BE2C (cell line): ENCODE results near the gene STRADB.
A peak's percentile ranks its signal among the peaks of the same experiment; 100 is the strongest.
"Not testable (repeated sequence)": the region's sequence is repeated elsewhere in the genome, so short reads cannot be mapped to it uniquely, and the experiment has no call there.

Source experiments
- DNase-seq: peaks from one replicate; pipeline ENCODE4 v3.0.0-alpha.2; 2020
- H3K27me3 ChIP-seq: fragments of 250-450 bp; sonication (Bioruptor Pico); 2 replicates; pipeline ENCODE4 v1.5.1; 2020; ENCODE audit warnings: mild to moderate bottlenecking
- H3K36me3 ChIP-seq: fragments of 250-450 bp; sonication (Bioruptor Pico); 2 replicates; pipeline ENCODE4 v1.5.1; 2020; ENCODE audit warnings: mild to moderate bottlenecking
- H3K4me1 ChIP-seq: fragments of 250-450 bp; sonication (Bioruptor Pico); 2 replicates; pipeline ENCODE4 v1.5.1; 2020
- H3K4me3 ChIP-seq: 2 replicates; pipeline ENCODE4 v1.5.1; 2011; ENCODE audit warnings: low read depth, low read length
- H3K9me3 ChIP-seq: fragments of 250-450 bp; sonication (Bioruptor Pico); 2 replicates; pipeline ENCODE4 v1.5.1; 2020
- TF ChIP-seq, protein P1 (sequence below): IDR thresholded peaks from 2 replicates; pipeline ENCODE4 v1.5.1; 2012; ENCODE audit warnings: mild to moderate bottlenecking, low read depth, low read length

Gene STRADB

DNA sequence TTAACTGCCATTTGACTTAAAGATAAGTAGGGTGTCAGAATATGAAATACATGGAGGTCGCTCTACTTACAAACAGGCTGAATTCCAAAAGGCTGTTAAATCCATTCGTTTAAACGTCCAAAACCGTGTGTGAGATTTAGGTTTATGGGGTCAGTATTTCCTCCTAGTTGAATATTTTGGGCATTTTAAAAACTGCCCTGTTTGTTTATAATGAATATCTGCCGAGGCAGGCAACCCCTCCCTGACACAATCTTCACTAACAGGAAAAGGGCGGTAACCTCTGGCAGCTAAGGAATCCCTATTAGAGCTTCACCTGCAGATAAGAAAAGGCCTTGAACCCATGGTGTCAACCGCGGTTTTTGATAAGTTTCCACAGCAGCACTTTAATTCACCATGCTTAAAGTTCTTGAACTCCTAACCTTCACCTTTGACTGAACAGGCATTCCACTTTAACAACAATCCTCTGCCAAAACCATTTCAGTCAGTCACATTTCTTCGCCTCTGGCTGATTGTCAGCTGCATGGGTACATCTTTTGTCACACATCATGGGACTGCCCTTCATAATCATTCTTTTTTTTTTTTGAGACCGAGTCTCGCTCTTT lies 18.0 kb upstream of the STRADB start:
- Histone ChIP-seq H3K4me1 (peaks cover 15% of the 10 kb centered on the region), H3K4me3 (peak overlapping the region; percentile 23)
- no peak for DNase-seq

DNA sequence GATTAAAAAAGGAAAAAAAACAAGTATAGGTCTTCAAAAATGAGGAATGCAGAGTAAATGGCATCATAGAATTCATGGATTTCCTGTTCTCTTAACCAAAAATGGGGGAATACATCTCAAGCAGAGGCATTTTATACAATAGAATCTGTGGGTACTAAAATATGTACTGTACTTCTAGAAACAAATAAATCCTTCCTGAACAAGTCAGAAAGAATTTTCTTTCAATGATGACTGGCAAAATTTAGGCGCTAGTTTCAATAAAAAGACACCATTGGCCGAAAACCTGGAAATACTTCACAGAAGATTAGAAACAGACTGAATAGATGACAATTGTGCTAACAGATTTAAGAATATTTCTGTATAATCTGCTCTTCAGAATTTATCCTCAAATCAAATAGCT lies 15.4 kb upstream of the STRADB start:
- no peak for DNase-seq
- no peaks in the 10 kb centered on the region for H3K9me3 ChIP-seq
- peaks cover 21% of the 10 kb centered on the region for H3K4me1 ChIP-seq
- H3K36me3 ChIP-seq = no peaks in the 10 kb centered on the region
- no peak overlapping the region for H3K4me3 ChIP-seq
- H3K27me3 ChIP-seq = no peaks in the 10 kb centered on the region
- TF ChIP-seq, protein P1, sequence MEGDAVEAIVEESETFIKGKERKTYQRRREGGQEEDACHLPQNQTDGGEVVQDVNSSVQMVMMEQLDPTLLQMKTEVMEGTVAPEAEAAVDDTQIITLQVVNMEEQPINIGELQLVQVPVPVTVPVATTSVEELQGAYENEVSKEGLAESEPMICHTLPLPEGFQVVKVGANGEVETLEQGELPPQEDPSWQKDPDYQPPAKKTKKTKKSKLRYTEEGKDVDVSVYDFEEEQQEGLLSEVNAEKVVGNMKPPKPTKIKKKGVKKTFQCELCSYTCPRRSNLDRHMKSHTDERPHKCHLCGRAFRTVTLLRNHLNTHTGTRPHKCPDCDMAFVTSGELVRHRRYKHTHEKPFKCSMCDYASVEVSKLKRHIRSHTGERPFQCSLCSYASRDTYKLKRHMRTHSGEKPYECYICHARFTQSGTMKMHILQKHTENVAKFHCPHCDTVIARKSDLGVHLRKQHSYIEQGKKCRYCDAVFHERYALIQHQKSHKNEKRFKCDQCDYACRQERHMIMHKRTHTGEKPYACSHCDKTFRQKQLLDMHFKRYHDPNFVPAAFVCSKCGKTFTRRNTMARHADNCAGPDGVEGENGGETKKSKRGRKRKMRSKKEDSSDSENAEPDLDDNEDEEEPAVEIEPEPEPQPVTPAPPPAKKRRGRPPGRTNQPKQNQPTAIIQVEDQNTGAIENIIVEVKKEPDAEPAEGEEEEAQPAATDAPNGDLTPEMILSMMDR = no peak

More for the DNA sequence above, 18.0 kb upstream of the STRADB start:
- H3K27me3 ChIP-seq = no peaks in the 10 kb centered on the region
- 0 out of 2 replicates have a peak, but pooled peaks cover 3% of the 10 kb centered on the region for H3K36me3 ChIP-seq
- TF ChIP-seq, protein P1 = no peak
- peaks cover 4% of the 10 kb centered on the region; the same call in 1 of the 2 replicates for H3K9me3 ChIP-seq

DNA sequence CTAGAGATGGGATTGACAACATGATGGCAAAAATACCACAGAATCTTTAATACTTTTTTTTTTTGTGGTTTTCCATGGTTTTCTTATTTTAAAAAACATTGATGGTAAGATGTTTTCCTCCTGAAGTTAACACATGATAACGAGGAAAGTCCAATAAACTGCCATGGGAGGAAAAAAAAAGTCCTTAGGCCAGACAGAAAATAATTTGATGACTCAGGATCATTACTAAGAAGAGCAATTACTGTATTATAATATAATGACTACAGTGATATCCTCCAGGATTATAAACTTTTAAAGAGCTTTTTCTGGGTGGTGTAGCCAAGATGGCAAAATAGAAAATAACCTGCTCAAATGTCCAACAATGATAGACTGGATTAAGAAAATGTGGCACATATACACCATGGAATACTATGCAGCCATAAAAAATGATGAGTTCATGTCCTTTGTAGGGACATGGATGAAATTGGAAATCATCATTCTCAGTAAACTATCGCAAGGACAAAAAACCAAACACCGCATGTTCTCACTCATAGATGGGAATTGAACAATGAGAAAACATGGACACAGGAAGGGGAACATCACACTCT lies 12.1 kb upstream of the STRADB start:
- H3K27me3 ChIP-seq, DNase-seq, H3K4me3 ChIP-seq, H3K9me3 ChIP-seq, H3K36me3 ChIP-seq: not testable (repeated sequence)
- peaks cover 12% of the 10 kb centered on the region for H3K4me1 ChIP-seq

GRCh38 chr2:201440182-201440581 lies 11.4 kb upstream of the STRADB start:
- Histone ChIP-seq H3K36me3 (no peaks in the 10 kb centered on the region), H3K4me1 (peaks cover 12% of the 10 kb centered on the region), H3K9me3 (no peaks in the 10 kb centered on the region), H3K27me3 (no peaks in the 10 kb centered on the region), H3K4me3 (no peak overlapping the region)
- DNase-seq = peak; percentile 63
- TF ChIP-seq, protein P1 = no peak

GRCh38 chr2:201441409-201441808 lies 10.1 kb upstream of the STRADB start:
- no peaks in the 10 kb centered on the region for H3K36me3 ChIP-seq
- peaks cover 13% of the 10 kb centered on the region for H3K4me1 ChIP-seq
- no peak for DNase-seq
- no peaks in the 10 kb centered on the region for H3K9me3 ChIP-seq
- no peaks in the 10 kb centered on the region for H3K27me3 ChIP-seq
- TF ChIP-seq, protein P1 = no peak
- H3K4me3 ChIP-seq = no peak overlapping the region

GRCh38 chr2:201444746-201445465 lies 6.6 kb upstream of the STRADB start:
- peaks cover 4% of the 10 kb centered on the region; the same call in 1 of the 2 replicates for H3K36me3 ChIP-seq
- H3K9me3 ChIP-seq = no peaks in the 10 kb centered on the region
- H3K4me1 ChIP-seq = peaks cover 14% of the 10 kb centered on the region
- no peak for DNase-seq
- TF ChIP-seq, protein P1 = no peak
- H3K4me3 ChIP-seq = no peak overlapping the region
- no peaks in the 10 kb centered on the region for H3K27me3 ChIP-seq
